KBM-7 (cell line): Measurements from ENCODE around the gene EBF4.

ENCODE experiments used
- DNase-seq: peaks from one replicate; pipeline ENCODE4 v3.0.0-alpha.2; 2015
- in situ Hi-C: fragments of 300-500 bp; cut with MboI; formaldehyde crosslinking; loops from 2 replicates; pipeline ENCODE4 v1.14.3; 2020; ENCODE audit warnings: low sequenced_read_pairs, low pct_unique_long_range_greater_than_20kb, mixed read lengths

The EBF4 gene

GRCh38 chr20:2738331-2739041 is 45.9 kb downstream of the EBF4 start:
- DNase-seq: no peak
- in situ Hi-C loops: no loop called here

GRCh38 chr20:2739042-2739398 is 46.4 kb downstream of the EBF4 start:
- no peak for DNase-seq
- in situ Hi-C loops: no loop called here

- DNase-seq: no peak
- in situ Hi-C loops: no loop called here
These were observed 48.1 kb downstream of the EBF4 start for GRCh38 chr20:2740702-2741101.

- in situ Hi-C loops: no loop called here
These were observed 48.9 kb downstream of the EBF4 start for GRCh38 chr20:2741463-2741862.

GRCh38 chr20:2741881-2742280 is 49.3 kb downstream of the EBF4 start:
- DNase-seq: no peak
- in situ Hi-C loops: no loop called here

More at GRCh38 chr20:2741463-2741862, 48.9 kb downstream of the EBF4 start:
- no peak for DNase-seq

- in situ Hi-C loops: no loop called here
- no peak for DNase-seq
These were observed 49.9 kb downstream of the EBF4 start for GRCh38 chr20:2742431-2742830.

GRCh38 chr20:2742934-2743559 is 50.5 kb downstream of the EBF4 start:
- in situ Hi-C loops: no loop called here
- DNase-seq: peak; percentile 70

GRCh38 chr20:2745060-2745910 is 52.7 kb downstream of the EBF4 start:
- in situ Hi-C loops: no loop called here
- peak; percentile 27 for DNase-seq

GRCh38 chr20:2745936-2746635 is 53.5 kb downstream of the EBF4 start:
- no peak for DNase-seq
- in situ Hi-C loops: no loop called here

GRCh38 chr20:2746636-2747265 is 54.2 kb downstream of the EBF4 start:
- in situ Hi-C loops: no loop called here
- DNase-seq: peak; percentile 66

GRCh38 chr20:2747676-2748235 is 55.2 kb downstream of the EBF4 start:
- in situ Hi-C loops: no loop called here
- no peak for DNase-seq

- DNase-seq: no peak
- in situ Hi-C loops: no loop called here
These were observed 56.2 kb downstream of the EBF4 start for GRCh38 chr20:2748551-2749342.

GRCh38 chr20:2749343-2749950 is 56.9 kb downstream of the EBF4 start:
- in situ Hi-C loops: no loop called here
- no peak for DNase-seq

GRCh38 chr20:2749951-2750490 is 57.4 kb downstream of the EBF4 start:
- in situ Hi-C loops: no loop called here
- no peak for DNase-seq

GRCh38 chr20:2750491-2751251 is 58.1 kb downstream of the EBF4 start:
- DNase-seq: peak; percentile 70
- in situ Hi-C loops: no loop called here

GRCh38 chr20:2751347-2751877 is 58.8 kb downstream of the EBF4 start:
- in situ Hi-C loops: no loop called here
- no peak for DNase-seq
